Ectodermal cell (in vitro differentiated cells): ENCODE data around the gene PLEKHA7.

Source experiments
- H3K27ac ChIP-seq: 2 replicates; pipeline ENCODE4 v1.7.0; 2013; ENCODE audit warnings: mild to moderate bottlenecking, low read depth, low read length; ENCODE audit not compliant: insufficient read depth, poor library complexity, severe bottlenecking
- H3K27me3 ChIP-seq: 2 replicates; pipeline ENCODE4 v1.7.0; 2013; ENCODE audit warnings: mild to moderate bottlenecking, low read length; ENCODE audit not compliant: insufficient read depth, control insufficient read depth, poor library complexity, severe bottlenecking
- H3K36me3 ChIP-seq: one replicate; pipeline ENCODE4 v1.7.0; 2013; ENCODE audit warnings: low read length; ENCODE audit not compliant: control insufficient read depth, insufficient read depth
- H3K4me1 ChIP-seq: one replicate; pipeline ENCODE4 v1.7.0; 2013; ENCODE audit warnings: low read length; ENCODE audit not compliant: control insufficient read depth, insufficient read depth
- H3K4me3 ChIP-seq: 2 replicates; pipeline ENCODE4 v1.7.0; 2013; ENCODE audit warnings: low read depth, low read length, control low read depth; ENCODE audit not compliant: insufficient read depth
- H3K9me3 ChIP-seq: 2 replicates; pipeline ENCODE4 v1.7.0; 2013; ENCODE audit warnings: mild to moderate bottlenecking, low read length, moderate library complexity; ENCODE audit not compliant: control insufficient read depth
- WGBS, 2 experiments: methylation state at CpG; one replicate each; pipeline ENCODE4 v1.1.7; 2013; ENCODE audit warnings: missing lambda C conversion rate in 2 of 2; 5-methylcytosine and 5-hydroxymethylcytosine counted together

Gene PLEKHA7

DNA sequence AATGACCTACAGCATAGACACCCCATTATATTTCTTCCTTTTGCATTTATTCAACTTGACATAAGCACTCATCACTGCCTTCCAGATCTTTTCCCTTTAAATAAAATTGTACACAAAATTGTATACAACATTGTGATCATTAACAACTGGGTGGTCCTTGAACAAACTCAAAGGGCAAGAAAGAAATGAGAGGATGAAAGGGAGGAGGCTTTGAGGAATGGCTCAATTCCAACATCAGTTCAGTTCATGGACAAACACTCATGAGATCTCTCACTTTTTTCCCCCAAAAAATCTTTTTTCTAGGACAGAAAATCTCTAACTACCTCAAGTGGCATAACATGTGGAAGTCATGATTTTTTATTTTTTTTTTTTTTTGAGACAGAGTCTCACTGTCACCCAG is 113.7 kb downstream of the PLEKHA7 start:
- H3K36me3 ChIP-seq = no peaks in the 10 kb centered on the region
- H3K4me3 ChIP-seq = no peak overlapping the region
- H3K4me1 ChIP-seq = peaks cover 16% of the 10 kb centered on the region
- peaks cover 28% of the 10 kb centered on the region for H3K27me3 ChIP-seq
- H3K9me3 ChIP-seq = no peaks in the 10 kb centered on the region
- no peak overlapping the region for H3K27ac ChIP-seq

- Histone ChIP-seq H3K9me3 (no peaks in the 10 kb centered on the region), H3K27ac (no peak overlapping the region), H3K36me3 (no peaks in the 10 kb centered on the region), H3K4me3 (no peak overlapping the region), H3K4me1 (peaks cover 16% of the 10 kb centered on the region), H3K27me3 (peaks cover 35% of the 10 kb centered on the region)
These were observed 114.4 kb downstream of the PLEKHA7 start for GRCh38 chr11:16899708-16900303.

DNA sequence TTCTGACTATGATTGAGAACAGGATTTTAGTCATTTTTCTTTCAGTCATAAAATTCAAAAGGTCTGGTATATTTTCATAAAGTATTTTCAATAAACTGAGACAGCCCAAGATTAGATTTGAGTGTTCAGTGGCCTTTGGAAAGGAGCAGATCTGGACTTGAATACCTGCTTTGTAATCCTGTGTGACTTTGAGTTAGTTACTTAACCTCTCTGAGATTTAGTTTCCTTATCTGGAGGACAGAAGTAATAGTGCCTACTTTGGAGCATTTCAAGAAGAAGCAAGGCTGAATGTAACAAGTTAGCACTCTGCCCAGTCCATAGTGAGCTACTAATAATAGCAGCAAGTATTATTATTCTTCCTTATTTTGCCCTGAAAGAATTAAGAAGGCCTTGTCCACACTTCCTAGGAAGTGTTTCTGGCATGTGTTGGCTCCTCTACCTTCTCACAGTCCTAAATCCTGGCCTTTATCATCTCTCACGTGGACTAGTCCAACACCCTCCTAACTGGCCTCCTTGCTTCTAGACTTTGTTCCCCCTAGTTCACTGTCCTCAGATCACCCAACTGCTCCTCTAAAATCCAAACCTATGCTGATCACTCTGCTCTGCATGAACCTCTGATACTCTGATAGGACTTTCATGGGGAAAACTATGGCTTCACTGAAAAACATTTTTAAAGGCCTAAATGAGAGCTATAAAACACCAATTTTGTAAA is 115.8 kb downstream of the PLEKHA7 start:
- H3K4me1 ChIP-seq = peaks cover 25% of the 10 kb centered on the region
- no peaks in the 10 kb centered on the region for H3K36me3 ChIP-seq
- WGBS, 2 experiments = 76 to 80% methylated on average over 1 of the region's 1 CpG
- no peak overlapping the region for H3K27ac ChIP-seq
- no peak overlapping the region for H3K4me3 ChIP-seq
- H3K27me3 ChIP-seq = peaks cover 42% of the 10 kb centered on the region
- no peaks in the 10 kb centered on the region for H3K9me3 ChIP-seq

DNA sequence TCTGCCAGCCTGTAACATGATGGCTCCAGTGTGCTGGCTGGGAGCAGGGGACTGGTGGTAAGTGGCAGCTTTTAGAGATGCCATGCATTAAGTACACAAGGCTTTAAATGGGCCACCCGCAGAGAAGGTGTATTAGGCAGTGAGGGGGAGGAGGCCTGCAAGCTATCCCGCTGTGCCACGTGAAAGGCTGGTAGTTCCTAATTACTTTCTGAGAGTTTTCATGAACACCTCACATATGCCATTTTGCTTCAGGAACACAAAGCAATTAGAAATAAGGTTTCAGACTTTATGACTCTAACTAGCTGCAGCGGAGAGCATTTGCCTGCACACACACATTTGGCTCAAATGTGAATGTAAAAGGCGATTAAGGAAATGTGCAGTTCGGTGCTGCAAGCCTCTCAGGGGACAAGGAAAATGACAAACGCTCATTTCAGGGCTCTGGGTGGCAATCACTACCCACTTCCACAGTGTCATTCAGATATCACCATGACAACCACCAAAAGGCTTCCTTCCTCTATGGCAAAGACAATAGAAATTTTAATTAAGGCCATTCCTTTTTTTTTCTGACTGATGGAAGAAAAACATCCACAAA is 116.6 kb downstream of the PLEKHA7 start:
- no peaks in the 10 kb centered on the region for H3K36me3 ChIP-seq
- no peak overlapping the region for H3K27ac ChIP-seq
- H3K9me3 ChIP-seq = no peaks in the 10 kb centered on the region
- H3K27me3 ChIP-seq = peaks cover 41% of the 10 kb centered on the region
- peaks cover 27% of the 10 kb centered on the region for H3K4me1 ChIP-seq
- 5% methylated on average over 7 of the region's 7 CpGs for WGBS, 2 experiments
- H3K4me3 ChIP-seq = no peak overlapping the region

GRCh38 chr11:16896729-16897469 is 117.3 kb downstream of the PLEKHA7 start:
- H3K4me3 ChIP-seq = no peak overlapping the region
- peaks cover 41% of the 10 kb centered on the region for H3K27me3 ChIP-seq
- WGBS, 2 experiments = 47% methylated on average over 7 of the region's 7 CpGs
- no peaks in the 10 kb centered on the region for H3K36me3 ChIP-seq
- no peaks in the 10 kb centered on the region for H3K9me3 ChIP-seq
- no peak overlapping the region for H3K27ac ChIP-seq
- H3K4me1 ChIP-seq = peaks cover 27% of the 10 kb centered on the region

- 91% methylated on average over 3 of the region's 3 CpGs for WGBS, 2 experiments
- no peak overlapping the region for H3K4me3 ChIP-seq
- H3K4me1 ChIP-seq = peaks cover 27% of the 10 kb centered on the region
- H3K9me3 ChIP-seq = no peaks in the 10 kb centered on the region
- H3K36me3 ChIP-seq = no peaks in the 10 kb centered on the region
- no peak overlapping the region for H3K27ac ChIP-seq
- peaks cover 41% of the 10 kb centered on the region for H3K27me3 ChIP-seq
These were observed 118.9 kb downstream of the PLEKHA7 start for GRCh38 chr11:16895306-16895705.

GRCh38 chr11:16893456-16894066 is 120.7 kb downstream of the PLEKHA7 start:
- Histone ChIP-seq H3K4me1 (peaks cover 27% of the 10 kb centered on the region), H3K4me3 (no peak overlapping the region), H3K27ac (no peak overlapping the region), H3K36me3 (no peaks in the 10 kb centered on the region), H3K27me3 (peaks cover 34% of the 10 kb centered on the region), H3K9me3 (peaks cover 3% of the 10 kb centered on the region)
- 85 to 86% methylated on average over 4 of the region's 4 CpGs for WGBS, 2 experiments

- WGBS, 2 experiments = 93 to 100% methylated on average over 1 of the region's 1 CpG
- Histone ChIP-seq H3K36me3 (no peaks in the 10 kb centered on the region), H3K4me3 (no peak overlapping the region), H3K27ac (no peak overlapping the region), H3K9me3 (peaks cover 3% of the 10 kb centered on the region), H3K4me1 (peaks cover 15% of the 10 kb centered on the region), H3K27me3 (peaks cover 33% of the 10 kb centered on the region)
These were observed 122.2 kb downstream of the PLEKHA7 start for GRCh38 chr11:16891964-16892363.

DNA sequence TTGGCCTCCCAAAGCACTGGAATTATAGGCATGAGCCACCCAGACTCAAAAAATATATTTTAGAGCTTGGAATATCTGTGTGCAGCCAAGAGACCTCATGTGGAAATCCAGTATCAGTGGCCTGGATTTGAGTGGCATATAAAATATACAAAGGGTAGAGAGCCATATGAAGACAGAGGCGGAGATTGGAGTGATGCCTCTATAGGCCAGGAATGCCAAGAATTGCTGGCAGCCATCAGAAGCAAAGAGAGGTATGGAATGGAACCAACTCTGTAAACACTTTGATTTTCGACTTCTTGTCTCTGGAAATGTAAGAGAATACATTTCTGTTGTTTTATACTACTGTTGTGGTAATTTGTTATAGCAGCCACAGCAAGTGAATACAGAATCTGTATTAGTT is 123.0 kb downstream of the PLEKHA7 start:
- Histone ChIP-seq H3K27me3 (peaks cover 25% of the 10 kb centered on the region), H3K4me3 (no peak overlapping the region), H3K27ac (no peak overlapping the region), H3K36me3 (no peaks in the 10 kb centered on the region), H3K4me1 (peaks cover 13% of the 10 kb centered on the region), H3K9me3 (peaks cover 3% of the 10 kb centered on the region)
- 87 to 89% methylated on average over 2 of the region's 2 CpGs for WGBS, 2 experiments

GRCh38 chr11:16890442-16890841 is 123.8 kb downstream of the PLEKHA7 start:
- WGBS, 2 experiments = no CpG with 5 or more reads among the region's 1 CpG
- Histone ChIP-seq H3K27ac (no peak overlapping the region), H3K4me3 (no peak overlapping the region)

More at GRCh38 chr11:16890442-16890841, 123.8 kb downstream of the PLEKHA7 start:
- H3K9me3 ChIP-seq = peaks cover 3% of the 10 kb centered on the region
- no peaks in the 10 kb centered on the region for H3K36me3 ChIP-seq
- H3K4me1 ChIP-seq = peaks cover 11% of the 10 kb centered on the region
- H3K27me3 ChIP-seq = peaks cover 18% of the 10 kb centered on the region
